GM12878 (cell line): ENCODE results near the gene NPRL2. TPM values are rescaled to one million over a fixed set of nuclear protein-coding genes. Genes with fewer than 3 reads are reported as not detected.

Source experiments
- ATAC-seq: fragments of 200-7000 bp; cut with Tn5 transposase; 3 replicates; pipeline ENCODE4 v1.9.1; 2020; ENCODE audit warnings: mild to moderate bottlenecking, moderate library complexity
- BruUV-seq: library from RNA; stranded (reverse); fragments of 400-500 nt; replicated peaks from 2 replicates; lab custom pipeline; 2021; lab: Mats Ljungman, UMichigan
- CTCF ChIA-PET: fragments of 300-600 bp; sonication (Branson Sonifier 250); formaldehyde crosslinking; extraction: SDS; loops from one replicate; lab custom pipeline; 2021; ENCODE audit warnings: inconsistent platforms; lab: Yijun Ruan, JAX
- POLR2A ChIA-PET: fragments of 350-600 bp; formaldehyde crosslinking; extraction: SDS; loops from one replicate; lab custom pipeline; 2021; ENCODE audit warnings: inconsistent platforms; lab: Charles Lee
- RAD21 ChIA-PET: fragments of 300-600 bp; sonication (Branson Sonifier 250); formaldehyde crosslinking; loops from one replicate; lab custom pipeline; 2023; ENCODE audit warnings: antibody characterized with exemption; ENCODE audit not compliant: unreplicated experiment; lab: Charles Lee
- SMC1A ChIA-PET: fragments of 300-600 bp; sonication (Branson Sonifier 250); formaldehyde crosslinking; loops from one replicate; lab custom pipeline; 2023; ENCODE audit not compliant: unreplicated experiment, uncharacterized antibody; lab: Charles Lee
- DNase-seq: peaks from one replicate; pipeline ENCODE4 v3.0.0-alpha.2; 2011; ENCODE audit warnings: low read depth, low spot score
- FAIRE-seq: peaks from 3 replicates; lab custom pipeline; 2011; peaks lifted over from hg19 to GRCh38; lab: Jason Lieb, UNC
- H2AFZ ChIP-seq: 2 replicates; pipeline ENCODE4 v1.6.0; 2011; ENCODE audit warnings: low read depth, low read length, control low read depth; ENCODE audit not compliant: control insufficient read depth
- H3K27ac ChIP-seq: 2 replicates; pipeline ENCODE4 v1.5.1; 2011; ENCODE audit warnings: control low read depth; ENCODE audit not compliant: control insufficient read depth, insufficient read depth
- H3K27me3 ChIP-seq, 2 experiments: replicated peaks in 1 of 2; 2 replicates each; pipeline versions ENCODE4 v1.6.0 to v1.6.1; 2011; ENCODE audit warnings: low read length in 1 of 2; ENCODE audit not compliant: control insufficient read depth in 2 of 2, insufficient read depth in 2 of 2
- H3K36me3 ChIP-seq, 2 experiments: 2 replicates each; pipeline ENCODE4 v1.5.1; 2011; ENCODE audit warnings: low read length in 1 of 2; ENCODE audit not compliant: control insufficient read depth in 2 of 2, insufficient read depth in 2 of 2
- H3K4me1 ChIP-seq: 2 replicates; pipeline ENCODE4 v1.6.1; 2011; ENCODE audit warnings: mild to moderate bottlenecking, low read length, moderate library complexity, mixed read lengths; ENCODE audit not compliant: control insufficient read depth, insufficient read depth
- H3K4me2 ChIP-seq: 2 replicates; pipeline ENCODE4 v1.6.0; 2011; ENCODE audit warnings: control low read depth; ENCODE audit not compliant: control insufficient read depth, insufficient read depth
- H3K4me3 ChIP-seq: fragments of 200-600 bp; sonication (generic); 2 replicates; pipeline ENCODE4 v1.5.1; 2016
- H3K79me2 ChIP-seq: 2 replicates; pipeline ENCODE4 v1.6.0; 2011; ENCODE audit warnings: low read length; ENCODE audit not compliant: control insufficient read depth, insufficient read depth
- H3K9ac ChIP-seq: 2 replicates; pipeline ENCODE4 v1.8.0; 2011; ENCODE audit warnings: low read length, control low read depth, mixed read lengths; ENCODE audit not compliant: control insufficient read depth, insufficient read depth
- H3K9me3 ChIP-seq: replicated peaks from 3 replicates; pipeline ENCODE4 v1.5.1; 2011; ENCODE audit warnings: mild to moderate bottlenecking, low read length; ENCODE audit not compliant: control insufficient read depth, insufficient read depth
- H4K20me1 ChIP-seq: 2 replicates; pipeline ENCODE4 v1.6.0; 2011; ENCODE audit not compliant: control insufficient read depth, insufficient read depth
- BCL11A ChIP-seq: IDR thresholded peaks from 2 replicates; pipeline ENCODE4 v1.6.1; 2011; ENCODE audit warnings: low read depth, low read length
- CHD4 ChIP-seq: fragments of 200-600 bp; sonication (generic); IDR thresholded peaks from 2 replicates; pipeline ENCODE4 v1.6.1; 2016; ENCODE audit warnings: mild to moderate bottlenecking
- GATAD2B ChIP-seq: fragments of 450-650 bp; conservative IDR thresholded peaks from 2 replicates; pipeline ENCODE4 v1.6.1; 2017; ENCODE audit warnings: low read depth, mild to moderate bottlenecking, moderate library complexity
- IKZF2 ChIP-seq, 2 experiments: fragments of 450-650 bp; IDR thresholded peaks; 2 replicates each; pipeline ENCODE4 v1.6.1; 2017; ENCODE audit warnings: mild to moderate bottlenecking in 2 of 2, moderate library complexity in 2 of 2
- LARP7 ChIP-seq: fragments of 450-650 bp; IDR thresholded peaks from 2 replicates; pipeline ENCODE4 v1.6.1; 2017; ENCODE audit warnings: mild to moderate bottlenecking
- MTA2 ChIP-seq: fragments of 450-650 bp; IDR thresholded peaks from 2 replicates; pipeline ENCODE4 v1.6.1; 2016; ENCODE audit warnings: low read depth, mild to moderate bottlenecking, moderate library complexity
- MXI1 ChIP-seq: fragments of 150-350 bp; IDR thresholded peaks from 2 replicates; pipeline ENCODE4 v1.6.1; 2011; ENCODE audit warnings: low read depth, mild to moderate bottlenecking, inconsistent platforms, low read length, improper control_type of control experiment
- PAX5 ChIP-seq: IDR thresholded peaks from 2 replicates; pipeline ENCODE4 v1.6.1; 2011; ENCODE audit warnings: low read depth, low read length, borderline replicate concordance
- PAX8 ChIP-seq: fragments of 450-650 bp; IDR thresholded peaks from 2 replicates; pipeline ENCODE4 v1.6.1; 2017; ENCODE audit warnings: mild to moderate bottlenecking, moderate library complexity
- RAD51 ChIP-seq: fragments of 450-650 bp; IDR thresholded peaks from 2 replicates; pipeline ENCODE4 v1.6.1; 2016; ENCODE audit warnings: moderate library complexity, mild to moderate bottlenecking, inconsistent platforms
- RB1 ChIP-seq: fragments of 450-650 bp; formaldehyde crosslinking; IDR thresholded peaks from 2 replicates; pipeline ENCODE4 v1.6.1; 2017; ENCODE audit warnings: mild to moderate bottlenecking, borderline replicate concordance
- RBBP5 ChIP-seq: fragments of 200-600 bp; sonication (generic); conservative IDR thresholded peaks from 2 replicates; pipeline ENCODE4 v1.6.1; 2016
- RCOR1 ChIP-seq: conservative IDR thresholded peaks from 2 replicates; pipeline ENCODE4 v1.6.1; 2012; ENCODE audit warnings: low read depth, low read length, improper control_type of control experiment
- WRNIP1 ChIP-seq: IDR thresholded peaks from 2 replicates; pipeline ENCODE4 v1.6.1; 2011; ENCODE audit warnings: low read depth, low read length, improper control_type of control experiment, borderline replicate concordance
- ZBED1 ChIP-seq: IDR thresholded peaks from 2 replicates; pipeline ENCODE4 v1.6.1; 2016; ENCODE audit warnings: borderline replicate concordance
- ZSCAN29 ChIP-seq: fragments of 450-650 bp; IDR thresholded peaks from 2 replicates; pipeline ENCODE4 v1.6.1; 2017; ENCODE audit warnings: mild to moderate bottlenecking, moderate library complexity
- WGBS: methylation state at CpG from one replicate; pipeline ENCODE4 v1.1.6; 2016; ENCODE audit warnings: low lambda C conversion rate; ENCODE audit not compliant: insufficient replicate concordance, insufficient coverage; ENCODE audit errors: missing lambda C conversion rate; 5-methylcytosine and 5-hydroxymethylcytosine counted together
- in situ Hi-C: fragments of 300-500 bp; cut with MboI; formaldehyde crosslinking; loops from 9 replicates; pipeline ENCODE4 v1.14.3; 2018; ENCODE audit warnings: mixed read lengths
- intact Hi-C: fragments of 100-400 bp; cut with micrococcal nuclease; formaldehyde crosslinking; loops from one replicate; pipeline ENCODE4 v1.14.2; 2022; ENCODE audit not compliant: unreplicated experiment
- polyA plus RNA-seq, 11 experiments: library from polyadenylated mRNA; depleted of rRNA in 4 of 11; unstranded in 6 of 11; stranded (reverse) in 5 of 11; fragments of >200 nt; fragmentation: Nextera tagmentation in 4 of 11; fragmentation: Illumina TruSeq in 1 of 11; extraction: Ambion mirVana in 4 of 11; extraction: Trizol in 1 of 11; gene quantifications; 1 replicate in 1 of 11; 2 replicates in 10 of 11; pipeline versions ENCODE4 v1.2.1 to v1.2.3, GENCODE V29; 2011 to 2016; ENCODE audit warnings: inconsistent platforms in 2 of 11, missing spikeins in 2 of 11, low read depth in 1 of 11
- total RNA-seq, 4 experiments: library from RNA; depleted of rRNA in 3 of 4; stranded (reverse); fragments of >200 nt in 3 of 4; fragmentation: Illumina TruSeq in 1 of 4; extraction: Trizol in 1 of 4; gene quantifications; 2 replicates each; pipeline versions ENCODE4 v1.2.1 to v1.2.3, GENCODE V29; 2013 to 2021
- TF ChIP-seq, protein P1 (sequence below): fragments of 450-650 bp; IDR thresholded peaks from 2 replicates; pipeline ENCODE4 v1.6.1; 2016; ENCODE audit warnings: mild to moderate bottlenecking
- TF ChIP-seq, protein P2 (sequence below): IDR thresholded peaks from 2 replicates; pipeline ENCODE4 v1.6.1; 2011; ENCODE audit warnings: low read depth, low read length, improper control_type of control experiment, borderline replicate concordance
- TF ChIP-seq, protein P3 (sequence below): IDR thresholded peaks from 2 replicates; pipeline ENCODE4 v1.6.1; 2012; ENCODE audit warnings: low read depth, low read length, improper control_type of control experiment

The NPRL2 gene
- total and polyA plus RNA-seq, 10 of the 15 experiments (the other 5 are each of a cell fraction or from before 2014, with no cell fraction given): 17.8 to 54.2 (median 32.9) TPM

DNA sequence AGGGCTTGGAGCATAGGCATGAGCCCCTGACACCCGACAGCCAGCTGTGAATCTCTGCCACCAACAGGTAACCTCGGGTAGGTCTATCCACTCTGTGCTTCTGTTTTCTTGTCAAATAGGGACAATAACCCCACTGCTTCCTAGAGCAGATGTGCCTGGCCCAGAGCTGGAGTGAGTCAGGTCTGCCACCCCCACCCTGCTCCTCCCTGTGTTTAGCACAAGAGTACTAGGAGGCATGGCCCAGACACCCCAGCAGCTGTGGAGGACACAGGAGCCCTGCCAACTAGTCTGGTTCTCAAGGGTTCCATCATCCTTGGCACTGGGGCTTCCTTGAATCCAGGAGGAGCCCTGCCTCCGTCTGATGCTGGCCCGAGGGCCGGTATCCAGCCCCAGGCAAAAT lies 42.5 kb upstream of the NPRL2 start:
- no peaks in the 10 kb centered on the region for H4K20me1 ChIP-seq
- FAIRE-seq (no peak), ATAC-seq (no peak), DNase-seq (no peak)
- no peak overlapping the region for H2AFZ ChIP-seq
- CTCF ChIA-PET: interaction anchor here (0.7 kb wide), 1 partner anchor 16 kb away, joined by 4 read pairs; no protein-coding TSS in a partner anchor
- intact Hi-C loops (no loop called here), in situ Hi-C loops (no loop called here)
- no peak overlapping the region for H3K27ac ChIP-seq
- no peaks in the 10 kb centered on the region for H3K36me3 ChIP-seq
- BruUV-seq: no TSS peak
- H3K79me2 ChIP-seq: no peaks in the 10 kb centered on the region
- H3K9me3 ChIP-seq: no peaks in the 10 kb centered on the region
- WGBS: 0% methylated on average over 5 of the region's 5 CpGs
- RAD21 ChIA-PET: no interaction called here
- H3K4me3 ChIP-seq: no peak overlapping the region
- POLR2A ChIA-PET: no interaction called here
- SMC1A ChIA-PET: no interaction called here
- H3K9ac ChIP-seq: no peak overlapping the region
- H3K4me1 ChIP-seq: no peaks in the 10 kb centered on the region
- H3K27me3 ChIP-seq: no peaks in the 10 kb centered on the region; a peak in 3 of 4 replicates
- TF ChIP-seq MTA2 (no peak), GATAD2B (no peak), RAD51 (no peak), BCL11A (no peak), RB1 (no peak), PAX8 (no peak), MXI1 (no peak), PAX5 (no peak), RCOR1 (no peak), ZSCAN29 (no peak), RBBP5 (no peak), LARP7 (no peak), ZBED1 (no peak), IKZF2 (IDR thresholded peaks at IDR 0.05) (no peak), WRNIP1 (no peak), CHD4 (no peak)
- TF ChIP-seq, protein P1, sequence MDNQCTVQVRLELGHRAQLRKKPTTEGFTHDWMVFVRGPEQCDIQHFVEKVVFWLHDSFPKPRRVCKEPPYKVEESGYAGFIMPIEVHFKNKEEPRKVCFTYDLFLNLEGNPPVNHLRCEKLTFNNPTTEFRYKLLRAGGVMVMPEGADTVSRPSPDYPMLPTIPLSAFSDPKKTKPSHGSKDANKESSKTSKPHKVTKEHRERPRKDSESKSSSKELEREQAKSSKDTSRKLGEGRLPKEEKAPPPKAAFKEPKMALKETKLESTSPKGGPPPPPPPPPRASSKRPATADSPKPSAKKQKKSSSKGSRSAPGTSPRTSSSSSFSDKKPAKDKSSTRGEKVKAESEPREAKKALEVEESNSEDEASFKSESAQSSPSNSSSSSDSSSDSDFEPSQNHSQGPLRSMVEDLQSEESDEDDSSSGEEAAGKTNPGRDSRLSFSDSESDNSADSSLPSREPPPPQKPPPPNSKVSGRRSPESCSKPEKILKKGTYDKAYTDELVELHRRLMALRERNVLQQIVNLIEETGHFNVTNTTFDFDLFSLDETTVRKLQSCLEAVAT: no peak
- TF ChIP-seq, protein P2, sequence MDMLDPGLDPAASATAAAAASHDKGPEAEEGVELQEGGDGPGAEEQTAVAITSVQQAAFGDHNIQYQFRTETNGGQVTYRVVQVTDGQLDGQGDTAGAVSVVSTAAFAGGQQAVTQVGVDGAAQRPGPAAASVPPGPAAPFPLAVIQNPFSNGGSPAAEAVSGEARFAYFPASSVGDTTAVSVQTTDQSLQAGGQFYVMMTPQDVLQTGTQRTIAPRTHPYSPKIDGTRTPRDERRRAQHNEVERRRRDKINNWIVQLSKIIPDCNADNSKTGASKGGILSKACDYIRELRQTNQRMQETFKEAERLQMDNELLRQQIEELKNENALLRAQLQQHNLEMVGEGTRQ: no peak
- TF ChIP-seq, protein P3, sequence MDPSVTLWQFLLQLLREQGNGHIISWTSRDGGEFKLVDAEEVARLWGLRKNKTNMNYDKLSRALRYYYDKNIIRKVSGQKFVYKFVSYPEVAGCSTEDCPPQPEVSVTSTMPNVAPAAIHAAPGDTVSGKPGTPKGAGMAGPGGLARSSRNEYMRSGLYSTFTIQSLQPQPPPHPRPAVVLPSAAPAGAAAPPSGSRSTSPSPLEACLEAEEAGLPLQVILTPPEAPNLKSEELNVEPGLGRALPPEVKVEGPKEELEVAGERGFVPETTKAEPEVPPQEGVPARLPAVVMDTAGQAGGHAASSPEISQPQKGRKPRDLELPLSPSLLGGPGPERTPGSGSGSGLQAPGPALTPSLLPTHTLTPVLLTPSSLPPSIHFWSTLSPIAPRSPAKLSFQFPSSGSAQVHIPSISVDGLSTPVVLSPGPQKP: no peak
- no peak overlapping the region for H3K4me2 ChIP-seq
